Keratinocyte (primary cell): Measurements from ENCODE around the gene CCL27.

Experiments
- CTCF ChIP-seq, 3 experiments: IDR thresholded peaks in 1 of 3; conservative IDR thresholded peaks in 1 of 3; optimal IDR thresholded peaks in 1 of 3; 2 replicates in 2 of 3; 3 replicates in 1 of 3; pipeline versions ENCODE3 to v1.5.1; 2011; ENCODE audit warnings: low read length in 3 of 3, mild to moderate bottlenecking in 3 of 3, moderate library complexity in 2 of 3, control low read depth in 1 of 3, inconsistent platforms in 1 of 3; ENCODE audit not compliant: insufficient read depth in 2 of 3; ENCODE audit errors: extremely low read depth in 1 of 3
- EZH2 ChIP-seq: IDR thresholded peaks from one replicate; pipeline ENCODE4 v1.6.1; 2012; ENCODE audit warnings: inconsistent platforms, mild to moderate bottlenecking, low read length, moderate library complexity

GRCh38 chr9:34669809-34670562 is 7.5 kb upstream of the CCL27 start:
- TF ChIP-seq CTCF (optimal IDR thresholded peaks at IDR 0.05 in 1 of 3, IDR thresholded peaks at IDR 0.05 in 1 of 3, conservative IDR thresholded peaks at IDR 0.05 in 1 of 3; ENCODE audit: extremely low read depth in 1 of 3, insufficient read depth in 2 of 3, low read length in 3 of 3) = no peak
- no peak for TF ChIP-seq EZH2
